Naive thymus-derived CD8-positive, alpha-beta T cell (primary cell): ENCODE results near the gene PLEKHG3. TPM values are rescaled to one million over a fixed set of nuclear protein-coding genes. Genes with fewer than 3 reads are reported as not detected.

Experiments used
- ATAC-seq, 2 donors: fragments of 150-1000 bp; cut with Tn5 transposase in 1 of 2; sonication (Bioruptor Pico), chemical (Tn5 transposase) in 1 of 2; 1 replicate in 1 of 2; 2 replicates in 1 of 2; pipeline ENCODE4 v1.10.0; 2021; ENCODE audit warnings: mild to moderate bottlenecking in 2 of 2, moderate library complexity in 2 of 2
- POLR2A ChIA-PET: fragments of 350-600 bp; sonication (Branson Sonifier 250); formaldehyde crosslinking; loops from one replicate; lab custom pipeline; 2021; ENCODE audit warnings: antibody characterized with exemption; lab: Charles Lee
- DNase-seq, 10 donors: peaks; one replicate each; pipeline versions ENCODE4 v3.0.0 to v3.0.0-alpha.2; 2020 to 2022
- H3K27ac Mint-ChIP-seq, 10 donors: one replicate each; pipeline ENCODE4 v1.8.0; 2020 to 2022; ENCODE audit warnings: mild to moderate bottlenecking in 10 of 10, mixed read lengths in 10 of 10, moderate library complexity in 4 of 10, inconsistent platforms in 1 of 10
- H3K27me3 Mint-ChIP-seq, 5 donors: one replicate each; pipeline ENCODE4 v1.8.0; 2021 to 2022; ENCODE audit warnings: mixed read lengths in 5 of 5
- H3K36me3 Mint-ChIP-seq, 3 donors: one replicate each; pipeline ENCODE4 v1.8.0; 2020 to 2022; ENCODE audit warnings: mixed read lengths in 3 of 3, mild to moderate bottlenecking in 2 of 3, inconsistent platforms in 1 of 3
- H3K4me1 Mint-ChIP-seq, 4 donors: one replicate each; pipeline ENCODE4 v1.8.0; 2021 to 2022; ENCODE audit warnings: mixed read lengths in 4 of 4
- H3K4me3 Mint-ChIP-seq, 10 donors: one replicate each; pipeline ENCODE4 v1.8.0; 2020 to 2022; ENCODE audit warnings: mild to moderate bottlenecking in 10 of 10, mixed read lengths in 10 of 10, moderate library complexity in 6 of 10, inconsistent platforms in 1 of 10
- H3K9me3 Mint-ChIP-seq, 9 donors: one replicate each; pipeline ENCODE4 v1.8.0; 2020 to 2022; ENCODE audit warnings: mixed read lengths in 9 of 9, mild to moderate bottlenecking in 3 of 9, inconsistent platforms in 1 of 9, moderate library complexity in 1 of 9
- polyA plus RNA-seq, 3 donors: library from polyadenylated mRNA; unstranded; fragments of 300-500 nt; fragmentation: Illumina TruSeq; gene quantifications; one replicate each; pipeline ENCODE4 v1.2.3, GENCODE V29; 2021
- total RNA-seq, 8 experiments: library from RNA in 2 of 8; stranded (reverse) in 2 of 8; gene quantifications; one replicate each; pipeline ENCODE4 v1.2.3 and lab custom pipeline; 2021 to 2026

PLEKHG3 gene
- total and polyA plus RNA-seq, 5 experiments from 2014 or later: 0.55 to 12.2 (median 1.4) TPM

DNA sequence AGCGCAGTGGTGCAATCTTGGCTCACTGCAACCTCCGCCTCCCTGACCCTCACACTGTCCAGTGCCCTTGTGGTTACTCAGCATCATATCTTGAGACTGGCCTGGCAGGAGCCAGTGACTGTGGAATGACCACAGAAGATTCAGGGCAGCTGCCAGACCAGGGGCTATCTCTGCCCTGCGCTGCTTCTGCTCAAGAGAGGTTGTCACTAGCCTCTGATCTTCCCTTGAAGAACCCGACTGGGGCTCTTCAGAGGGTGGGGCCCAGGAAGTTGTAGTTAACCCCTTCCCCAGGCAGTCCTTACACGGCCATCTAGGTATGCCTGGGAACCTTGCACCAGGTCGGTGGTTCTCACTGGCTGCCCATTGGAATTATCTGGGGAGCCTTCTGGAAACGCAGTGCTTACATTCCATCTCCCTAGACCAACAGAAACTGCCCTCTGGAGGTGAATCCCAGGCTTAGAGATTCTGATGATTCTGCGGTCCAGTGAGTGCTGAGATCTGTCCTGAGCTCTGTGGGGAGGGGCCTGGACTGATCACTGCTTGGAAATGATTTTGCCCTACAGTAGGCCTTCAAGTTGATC, 41.4 kb downstream of the PLEKHG3 start:
- Mint-ChIP-seq H3K36me3 (no peaks in the 10 kb centered on the region), H3K4me1 (peaks cover 0 to 12% (median 4%) of the 10 kb centered on the region in 4 donors), H3K27me3 (no peaks in the 10 kb centered on the region), H3K27ac (peak overlapping the region in 1 of 10 donors; percentile 52), H3K9me3 (no peaks in the 10 kb centered on the region), H3K4me3 (no peak overlapping the region)
- DNase-seq: no peak
- POLR2A ChIA-PET: no interaction called here
- ATAC-seq: no peak

DNA sequence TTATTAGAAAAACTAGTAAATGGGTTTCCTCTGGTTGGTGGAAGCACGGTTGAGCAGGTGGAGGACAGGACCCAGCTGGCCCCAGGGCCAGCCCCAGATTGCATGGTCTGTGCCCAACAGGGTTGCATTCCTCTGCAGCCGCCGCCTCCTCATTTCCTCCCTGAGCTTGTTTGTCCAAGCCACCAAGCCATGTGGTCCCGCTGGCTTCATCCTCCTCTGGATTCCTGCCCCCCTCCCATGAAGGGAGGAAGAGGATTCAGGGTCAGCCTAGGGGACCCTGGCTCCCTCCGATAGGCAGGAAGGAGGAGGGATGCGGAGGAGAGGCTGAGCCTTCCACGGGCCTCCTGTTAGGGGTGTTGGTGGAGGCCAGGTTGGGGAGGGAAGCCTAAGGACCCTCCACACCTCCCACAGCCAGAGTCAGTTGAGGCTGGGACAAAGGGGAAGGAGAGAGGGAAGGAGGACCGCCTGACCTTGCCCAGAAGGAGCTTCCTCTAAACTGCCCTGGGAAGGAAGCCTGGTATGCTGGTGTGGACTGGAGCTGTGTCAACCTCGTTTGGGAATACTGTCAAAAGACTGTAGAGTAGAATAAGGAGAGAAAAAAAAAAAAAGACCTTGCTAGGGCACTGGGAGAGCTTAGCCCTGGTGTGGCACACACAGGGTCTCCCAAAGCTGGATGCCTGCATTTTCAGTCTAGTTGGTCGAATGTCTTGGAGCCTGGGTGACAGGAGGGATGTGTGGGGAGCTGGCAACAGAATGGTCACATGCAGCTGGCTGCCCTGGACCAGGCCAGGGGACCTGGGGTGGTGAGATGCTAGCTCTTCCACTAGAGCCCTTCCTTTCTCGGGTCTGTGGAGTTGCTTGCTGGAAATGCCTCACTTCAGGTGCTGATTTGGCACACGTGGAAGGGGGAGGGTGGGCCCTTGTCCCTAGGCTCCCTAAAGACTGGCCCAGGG, 42.4 kb downstream of the PLEKHG3 start:
- ATAC-seq (no peak), DNase-seq (no peak)
- Mint-ChIP-seq H3K4me1 (peaks cover 0 to 12% (median 4%) of the 10 kb centered on the region in 4 donors), H3K36me3 (no peaks in the 10 kb centered on the region), H3K27ac (peak overlapping the region in 1 of 10 donors; percentile 68), H3K27me3 (no peaks in the 10 kb centered on the region), H3K9me3 (no peaks in the 10 kb centered on the region), H3K4me3 (no peak overlapping the region)
- POLR2A ChIA-PET: no interaction called here

DNA sequence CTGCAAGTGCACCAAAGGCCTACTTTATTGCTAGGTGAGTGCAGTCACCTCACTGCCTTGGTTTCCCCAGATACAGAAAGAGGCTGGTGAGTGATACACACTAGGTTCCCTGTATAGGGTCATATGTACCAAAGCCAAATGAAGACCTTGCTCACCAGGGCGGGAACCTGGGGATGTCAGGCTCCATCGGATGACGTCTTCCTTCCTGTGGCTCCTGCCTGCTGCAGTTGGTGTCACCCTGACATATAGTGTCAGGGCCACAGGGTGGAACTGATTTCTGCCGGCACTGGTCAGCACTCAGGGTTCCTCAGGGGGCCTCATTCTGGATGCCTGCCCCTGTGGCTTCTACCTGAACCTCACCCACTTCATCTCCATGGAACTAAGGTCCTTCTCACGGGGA, 43.1 kb downstream of the PLEKHG3 start:
- peaks cover 0 to 12% (median 4%) of the 10 kb centered on the region in 4 donors for H3K4me1 Mint-ChIP-seq
- POLR2A ChIA-PET: no interaction called here
- DNase-seq (no peak), ATAC-seq (no peak)
- no peaks in the 10 kb centered on the region for H3K36me3 Mint-ChIP-seq
- peak overlapping the region in 1 of 10 donors; percentile 31 for H3K27ac Mint-ChIP-seq
- H3K27me3 Mint-ChIP-seq: no peaks in the 10 kb centered on the region
- H3K4me3 Mint-ChIP-seq: no peak overlapping the region
- H3K9me3 Mint-ChIP-seq: no peaks in the 10 kb centered on the region

- Mint-ChIP-seq H3K4me3 (no peak overlapping the region), H3K27ac (no peak overlapping the region), H3K27me3 (no peaks in the 10 kb centered on the region), H3K36me3 (no peaks in the 10 kb centered on the region), H3K9me3 (no peaks in the 10 kb centered on the region), H3K4me1 (peaks cover 0 to 12% (median 4%) of the 10 kb centered on the region in 4 donors)
- DNase-seq: no peak
- POLR2A ChIA-PET: no interaction called here
- ATAC-seq: no peak
Measured at GRCh38 chr14:64748521-64748920, 44.3 kb downstream of the PLEKHG3 start.

GRCh38 chr14:64748995-64749714, 44.9 kb downstream of the PLEKHG3 start:
- Mint-ChIP-seq H3K4me1 (peaks cover 0 to 12% (median 4%) of the 10 kb centered on the region in 4 donors), H3K9me3 (no peaks in the 10 kb centered on the region), H3K27ac (no peak overlapping the region), H3K4me3 (no peak overlapping the region), H3K27me3 (no peaks in the 10 kb centered on the region), H3K36me3 (no peaks in the 10 kb centered on the region)
- POLR2A ChIA-PET: no interaction called here
- DNase-seq (no peak), ATAC-seq (no peak)

DNA sequence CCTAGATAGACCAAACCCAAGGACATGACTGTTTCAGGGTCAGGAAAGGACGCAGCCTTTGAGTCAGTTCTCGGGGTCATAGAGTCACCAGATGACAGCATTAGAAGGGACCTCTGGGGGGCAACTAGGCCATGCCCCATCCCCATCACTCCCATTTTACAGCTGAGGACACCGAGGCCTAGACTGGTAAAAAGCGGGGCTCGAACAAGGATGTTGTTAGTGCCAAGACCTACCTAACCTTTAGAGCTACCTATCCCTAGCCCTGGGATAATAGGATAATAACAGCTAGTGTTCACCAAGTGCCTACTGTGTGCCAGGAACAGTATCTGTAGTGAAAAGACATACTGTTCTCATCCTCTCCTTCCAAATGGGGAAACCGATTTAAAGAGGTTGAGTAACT, 48.7 kb downstream of the PLEKHG3 start:
- Mint-ChIP-seq H3K4me1 (peaks cover 0 to 17% (median 0%) of the 10 kb centered on the region in 4 donors), H3K36me3 (no peaks in the 10 kb centered on the region), H3K27me3 (peaks cover 0 to 24% (median 10%) of the 10 kb centered on the region in 5 donors), H3K27ac (no peak overlapping the region), H3K9me3 (no peaks in the 10 kb centered on the region), H3K4me3 (no peak overlapping the region)
- POLR2A ChIA-PET: no interaction called here
- DNase-seq: no peak
- ATAC-seq: no peak

DNA sequence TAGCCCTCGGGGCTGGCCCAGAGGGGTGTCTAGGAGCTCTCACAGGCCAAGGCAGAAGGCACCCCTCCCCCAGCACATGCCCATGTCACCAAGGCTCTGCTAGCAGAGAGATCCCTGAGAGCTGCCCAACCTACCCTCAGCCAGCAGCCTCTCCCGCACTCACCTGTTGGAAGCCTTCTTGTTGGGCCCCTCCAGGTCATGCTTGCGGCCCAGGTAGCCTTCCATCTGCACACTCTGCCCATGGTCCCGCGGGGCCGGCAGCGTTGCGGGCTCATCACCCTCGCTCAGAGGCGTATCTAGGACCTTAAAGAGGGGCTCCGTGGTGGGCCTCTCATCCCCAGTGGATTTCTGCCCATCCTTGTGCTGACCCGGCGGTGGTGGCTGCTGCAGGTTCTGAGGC, 49.1 kb downstream of the PLEKHG3 start:
- H3K36me3 Mint-ChIP-seq: no peaks in the 10 kb centered on the region
- H3K27me3 Mint-ChIP-seq: peaks cover 0 to 24% (median 10%) of the 10 kb centered on the region in 5 donors
- POLR2A ChIA-PET: no interaction called here
- no peak overlapping the region for H3K4me3 Mint-ChIP-seq
- DNase-seq (no peak), ATAC-seq (no peak)
- no peaks in the 10 kb centered on the region for H3K9me3 Mint-ChIP-seq
- no peak overlapping the region for H3K27ac Mint-ChIP-seq
- H3K4me1 Mint-ChIP-seq: peaks cover 0 to 22% (median 0%) of the 10 kb centered on the region in 4 donors

DNA sequence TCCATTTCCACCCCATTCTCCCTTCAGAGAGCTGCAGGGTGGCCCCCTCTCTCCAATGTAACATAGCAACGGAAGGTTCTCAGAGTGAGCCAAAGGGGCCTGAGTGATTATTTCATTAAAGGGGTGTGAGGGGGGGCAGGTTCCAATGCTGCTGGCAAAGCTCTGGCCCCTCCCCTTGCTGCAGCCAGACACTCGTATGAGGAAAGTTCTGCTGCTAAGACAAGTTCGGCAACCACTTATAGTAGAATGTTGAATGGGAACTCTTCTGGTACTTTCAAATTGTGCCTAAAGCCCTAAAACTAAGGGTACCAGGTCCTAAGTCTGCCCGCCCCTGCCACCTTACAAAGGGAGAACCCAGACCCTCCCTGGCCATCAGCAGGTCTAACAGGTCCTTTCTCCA, 49.8 kb downstream of the PLEKHG3 start:
- ATAC-seq (no peak), DNase-seq (no peak)
- POLR2A ChIA-PET: no interaction called here
- H3K27ac Mint-ChIP-seq: no peak overlapping the region
- no peaks in the 10 kb centered on the region for H3K36me3 Mint-ChIP-seq
- no peaks in the 10 kb centered on the region for H3K9me3 Mint-ChIP-seq
- H3K27me3 Mint-ChIP-seq: peaks cover 0 to 26% (median 10%) of the 10 kb centered on the region in 5 donors
- no peak overlapping the region for H3K4me3 Mint-ChIP-seq
- peaks cover 0 to 24% (median 0%) of the 10 kb centered on the region in 4 donors for H3K4me1 Mint-ChIP-seq

- H3K27me3 Mint-ChIP-seq: peaks cover 0 to 33% (median 10%) of the 10 kb centered on the region in 5 donors
- H3K27ac Mint-ChIP-seq: no peak overlapping the region
- H3K4me3 Mint-ChIP-seq: no peak overlapping the region
- POLR2A ChIA-PET: no interaction called here
- DNase-seq (no peak), ATAC-seq (no peak)
- no peaks in the 10 kb centered on the region for H3K36me3 Mint-ChIP-seq
- H3K4me1 Mint-ChIP-seq: peaks cover 0 to 26% (median 0%) of the 10 kb centered on the region in 4 donors
- H3K9me3 Mint-ChIP-seq: no peaks in the 10 kb centered on the region
Measured at GRCh38 chr14:64754685-64755084, 50.5 kb downstream of the PLEKHG3 start.

DNA sequence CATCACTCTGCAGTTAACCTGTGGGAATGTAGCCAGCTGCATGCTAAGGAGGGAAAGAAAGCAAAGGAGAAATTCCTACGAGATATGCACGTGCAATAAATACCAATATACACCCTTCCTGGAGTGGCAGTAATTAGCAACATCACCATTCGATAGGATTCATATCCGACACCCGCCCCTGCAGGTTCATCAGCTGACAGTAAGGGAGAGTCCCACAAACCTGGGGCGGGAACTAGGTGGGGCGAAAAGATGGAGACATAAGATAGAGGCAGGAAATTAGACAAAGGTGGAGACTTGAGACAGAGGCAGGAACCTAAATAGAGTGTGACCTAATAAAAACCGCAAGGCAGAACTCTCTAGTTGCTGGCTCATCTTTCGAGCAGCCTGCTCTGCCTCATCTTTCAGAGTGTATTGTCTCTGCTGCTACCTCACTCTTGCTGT, 51.6 kb downstream of the PLEKHG3 start:
- H3K27ac Mint-ChIP-seq: peak overlapping the region in 4 of 10 donors; percentile 15 to 88 (median 44)
- peak in 1 of 2 donors; percentile 39 for ATAC-seq
- no peaks in the 10 kb centered on the region for H3K36me3 Mint-ChIP-seq
- DNase-seq: peak in 3 of 10 donors; percentile 12 to 23 (median 21)
- peaks cover 0 to 33% (median 0%) of the 10 kb centered on the region in 4 donors for H3K4me1 Mint-ChIP-seq
- POLR2A ChIA-PET: interaction anchor here (0.6 kb wide), 1 partner anchor 10 kb away, joined by 3 read pairs; no protein-coding TSS in a partner anchor
- no peaks in the 10 kb centered on the region for H3K9me3 Mint-ChIP-seq
- H3K4me3 Mint-ChIP-seq: peak overlapping the region in 1 of 10 donors; percentile 28
- H3K27me3 Mint-ChIP-seq: peaks cover 0 to 44% (median 13%) of the 10 kb centered on the region in 5 donors

- POLR2A ChIA-PET: no interaction called here
- Mint-ChIP-seq H3K27me3 (peaks cover 0 to 53% (median 18%) of the 10 kb centered on the region in 5 donors), H3K4me1 (peaks cover 0 to 39% (median 1%) of the 10 kb centered on the region in 4 donors), H3K4me3 (no peak overlapping the region), H3K9me3 (no peaks in the 10 kb centered on the region), H3K36me3 (no peaks in the 10 kb centered on the region), H3K27ac (peak overlapping the region in 2 of 10 donors; percentile 49 to 88)
- DNase-seq (no peak), ATAC-seq (no peak)
Measured at GRCh38 chr14:64756712-64757111, 52.5 kb downstream of the PLEKHG3 start.

DNA sequence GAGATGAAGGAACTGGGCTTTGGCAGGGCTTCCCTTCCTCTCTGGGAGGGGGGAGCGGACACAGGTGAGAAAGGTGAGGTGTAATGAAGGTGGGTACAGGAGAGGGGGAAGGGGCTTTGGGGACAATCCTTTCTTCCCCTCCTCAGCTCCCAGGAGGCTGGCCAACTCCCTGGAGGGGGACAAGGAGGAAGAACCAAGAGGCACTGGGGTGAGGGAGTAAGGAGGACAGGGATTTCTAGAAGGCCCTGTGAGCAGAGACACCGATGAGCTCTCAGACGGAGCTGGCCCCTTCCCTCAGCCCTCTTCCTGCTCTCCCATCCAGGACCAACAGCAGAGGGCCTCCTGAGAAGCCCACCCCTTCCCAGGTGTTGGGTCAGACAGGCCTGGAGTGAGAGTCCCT, 53.4 kb downstream of the PLEKHG3 start:
- Mint-ChIP-seq H3K27ac (peak overlapping the region in 3 of 10 donors; percentile 1 to 61 (median 38)), H3K4me1 (peaks cover 0 to 44% (median 4%) of the 10 kb centered on the region in 4 donors), H3K27me3 (peaks cover 0 to 58% (median 18%) of the 10 kb centered on the region in 5 donors), H3K4me3 (no peak overlapping the region), H3K9me3 (no peaks in the 10 kb centered on the region), H3K36me3 (no peaks in the 10 kb centered on the region)
- POLR2A ChIA-PET: no interaction called here
- peak in 1 of 10 donors; percentile 6 for DNase-seq
- no peak for ATAC-seq
